ENCODE measurements around the gene ZNF219. TPM values are rescaled to one million over a fixed set of nuclear protein-coding genes. Genes with fewer than 3 reads are reported as not detected.

The ZNF219 gene
- total and polyA plus RNA-seq, 2 of the 13 experiments (the other 11 are each of a cell fraction or from before 2014, with no cell fraction given) = 34.5 to 36.6 TPM

GRCh38 chr14:21053184-21054122 lies 45.0 kb downstream of the ZNF219 start (continued):
- TF ChIP-seq ETV5 (CRISPR knock-in tag; IDR thresholded peaks at IDR 0.05; ENCODE audit: borderline replicate concordance) (peak; percentile 25; the same call in 1 of the 2 replicates), ARNT2 (CRISPR knock-in tag; IDR thresholded peaks at IDR 0.05; ENCODE audit: low read depth) (peak; percentile 53; the same call in 1 of the 2 replicates), ELF4 (CRISPR knock-in tag; IDR thresholded peaks at IDR 0.05; ENCODE audit: borderline replicate concordance) (peak; percentile 21; the same call in 1 of the 2 replicates), TSC22D2 (CRISPR knock-in tag; IDR thresholded peaks at IDR 0.05; ENCODE audit: borderline replicate concordance) (no peak), SMAD1 (CRISPR knock-in tag; IDR thresholded peaks at IDR 0.05; ENCODE audit: borderline replicate concordance, low read depth) (0 out of 2 replicates have a peak, but pooled peaks have one; percentile 51)
- TF ChIP-seq, protein P1, sequence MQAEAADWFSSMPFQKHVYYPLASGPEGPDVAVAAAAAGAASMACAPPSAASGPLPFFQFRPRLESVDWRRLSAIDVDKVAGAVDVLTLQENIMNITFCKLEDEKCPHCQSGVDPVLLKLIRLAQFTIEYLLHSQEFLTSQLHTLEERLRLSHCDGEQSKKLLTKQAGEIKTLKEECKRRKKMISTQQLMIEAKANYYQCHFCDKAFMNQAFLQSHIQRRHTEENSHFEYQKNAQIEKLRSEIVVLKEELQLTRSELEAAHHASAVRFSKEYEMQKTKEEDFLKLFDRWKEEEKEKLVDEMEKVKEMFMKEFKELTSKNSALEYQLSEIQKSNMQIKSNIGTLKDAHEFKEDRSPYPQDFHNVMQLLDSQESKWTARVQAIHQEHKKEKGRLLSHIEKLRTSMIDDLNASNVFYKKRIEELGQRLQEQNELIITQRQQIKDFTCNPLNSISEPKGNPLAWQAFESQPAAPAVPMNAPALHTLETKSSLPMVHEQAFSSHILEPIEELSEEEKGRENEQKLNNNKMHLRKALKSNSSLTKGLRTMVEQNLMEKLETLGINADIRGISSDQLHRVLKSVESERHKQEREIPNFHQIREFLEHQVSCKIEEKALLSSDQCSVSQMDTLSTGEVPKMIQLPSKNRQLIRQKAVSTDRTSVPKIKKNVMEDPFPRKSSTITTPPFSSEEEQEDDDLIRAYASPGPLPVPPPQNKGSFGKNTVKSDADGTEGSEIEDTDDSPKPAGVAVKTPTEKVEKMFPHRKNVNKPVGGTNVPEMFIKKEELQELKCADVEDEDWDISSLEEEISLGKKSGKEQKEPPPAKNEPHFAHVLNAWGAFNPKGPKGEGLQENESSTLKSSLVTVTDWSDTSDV (CRISPR knock-in tag; IDR thresholded peaks at IDR 0.05) = no peak

- FAIRE-seq (no peak), ATAC-seq (no peak), DNase-seq (ENCODE audit: low spot score) (no peak)
- intact Hi-C loops (cut with micrococcal nuclease; ENCODE audit: unreplicated experiment) (no loop called here), in situ Hi-C loops (cut with HindIII; ENCODE audit: extremely low pct_ligation_motif_present, low pct_unique_long_range_greater_than_20kb) (no loop called here)
- H3K27me3 ChIP-seq (ENCODE audit: control insufficient read depth in 1 of 2, insufficient read depth in 2 of 2, low read length in 2 of 2) = no peaks in the 10 kb centered on the region
- TF ChIP-seq BCLAF1 (IDR thresholded peaks at IDR 0.05) (no peak), PRMT3 (CRISPR knock-in tag; IDR thresholded peaks at IDR 0.05; ENCODE audit: borderline replicate concordance, low read depth) (no peak), MIXL1 (CRISPR knock-in tag; IDR thresholded peaks at IDR 0.05) (no peak), CEBPB (IDR thresholded peaks at IDR 0.05; ENCODE audit: borderline replicate concordance, low read depth, low read length) (no peak), ZNF296 (CRISPR knock-in tag; conservative IDR thresholded peaks at IDR 0.05) (no peak), HOXA9 (CRISPR knock-in tag; IDR thresholded peaks at IDR 0.05; ENCODE audit: borderline replicate concordance) (no peak), SIX1 (CRISPR knock-in tag; IDR thresholded peaks at IDR 0.05; ENCODE audit: borderline replicate concordance) (no peak), ZNF572 (CRISPR knock-in tag; IDR thresholded peaks at IDR 0.05) (no peak), ZFY (CRISPR knock-in tag; IDR thresholded peaks at IDR 0.05) (no peak)
- H3K27ac ChIP-seq (ENCODE audit: extremely low read length, insufficient read depth, low read length) = no peak overlapping the region
- H2AFZ ChIP-seq (ENCODE audit: low read length) = no peak overlapping the region
- ChIA-PET CTCF (ENCODE audit: low intra/inter-chr PET ratio, low total read pairs) (no interaction called here), POLR2A (interaction anchor here (1.0 to 4.9 kb wide), 2 partner anchors 11 to 18 kb away, joined by 4 to 26 read pairs; no protein-coding TSS in a partner anchor)
- H3K36me3 ChIP-seq (replicated peaks in 1 of 2; ENCODE audit: control insufficient read depth in 1 of 2, insufficient read depth in 2 of 2, low read length in 2 of 2) = no peaks in the 10 kb centered on the region
- no peak overlapping the region for H3K9ac ChIP-seq (ENCODE audit: insufficient read depth, low read depth, low read length)
- H3K4me2 ChIP-seq (ENCODE audit: low read depth, low read length) = no peak overlapping the region
- no peaks in the 10 kb centered on the region for H4K20me1 ChIP-seq (ENCODE audit: insufficient read depth, low read length)
- no peaks in the 10 kb centered on the region for H3K9me3 ChIP-seq (ENCODE audit: low read length)
- peaks cover 84% of the 10 kb centered on the region for H3K4me1 ChIP-seq (ENCODE audit: insufficient read depth, low read length)
- no TSS peak for BruUV-seq (replicated peaks)
- WGBS (ENCODE audit: low lambda C conversion rate) = 94% methylated on average over 3 of the region's 3 CpGs
- H3K79me2 ChIP-seq (ENCODE audit: insufficient read depth, low read length) = no peaks in the 10 kb centered on the region
- no peak overlapping the region for H3K4me3 ChIP-seq (replicated peaks in 1 of 3; ENCODE audit: insufficient read depth in 1 of 3, low read depth in 2 of 3, low read length in 3 of 3)
Measured at GRCh38 chr14:21050597-21050996, 47.9 kb downstream of the ZNF219 start.

Measured in HepG2 (cell line).